ENCODE data around the gene ADRM1.

The ADRM1 gene

DNA sequence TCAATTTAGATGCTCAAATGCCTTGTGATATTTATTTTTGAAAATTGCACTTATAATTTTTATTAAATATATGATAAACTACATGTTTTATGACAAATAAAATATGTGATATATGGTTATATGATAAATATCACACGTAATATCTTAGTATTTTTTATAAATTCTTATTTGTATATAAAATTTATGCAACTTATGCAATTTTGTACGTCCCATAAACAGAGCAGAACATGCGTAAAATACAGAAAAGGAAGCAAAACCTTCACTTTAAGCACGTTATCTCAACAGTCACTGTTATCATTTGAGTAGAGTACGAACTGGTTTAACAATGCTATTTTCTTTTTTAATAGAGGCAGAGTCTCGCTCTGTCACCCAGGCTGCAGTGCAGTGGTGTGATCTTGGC, 15.7 kb upstream of the ADRM1 start:
- Mint-ChIP-seq H3K4me3 (no peak overlapping the region), H3K4me1 (ENCODE audit: low read depth) (peaks cover 2% of the 10 kb centered on the region), H3K27ac (no peak overlapping the region), H3K9me3 (no peaks in the 10 kb centered on the region), H3K27me3 (no peaks in the 10 kb centered on the region), H3K36me3 (ENCODE audit: low read depth) (peaks cover 64% of the 10 kb centered on the region)
- DNase-seq: no peak

GRCh38 chr20:62287759-62288534, 14.8 kb upstream of the ADRM1 start:
- Mint-ChIP-seq H3K4me1 (ENCODE audit: low read depth) (peaks cover 4% of the 10 kb centered on the region), H3K27ac (no peak overlapping the region)

DNA sequence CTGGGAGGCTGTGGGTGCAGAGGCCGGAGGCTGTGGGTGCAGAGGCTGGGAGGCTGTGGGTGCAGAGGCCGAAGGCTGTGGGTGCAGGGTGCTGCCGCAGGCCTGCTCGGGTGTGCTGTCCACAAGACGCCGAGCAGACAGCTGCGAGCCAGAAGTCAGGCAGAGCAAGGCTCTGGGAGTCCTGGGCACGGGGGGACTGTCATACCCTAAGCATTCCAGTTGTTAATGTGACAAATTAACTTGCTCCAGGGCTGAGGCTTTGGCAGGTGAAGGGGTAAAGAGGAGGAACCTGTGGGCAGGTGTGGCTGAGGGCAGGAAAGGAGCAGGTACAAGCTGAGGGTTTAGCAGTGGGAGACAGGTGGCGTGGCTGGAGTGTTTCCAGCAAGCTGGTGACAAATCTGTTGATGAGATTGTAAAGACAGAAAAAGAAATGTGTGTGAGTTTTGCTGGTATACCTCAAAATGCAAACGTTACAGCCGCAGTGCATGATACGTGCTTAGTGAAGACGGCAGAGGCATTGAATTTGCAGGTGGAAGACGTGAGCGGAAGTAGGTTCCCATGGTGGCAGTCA, 14.2 kb upstream of the ADRM1 start:
- Mint-ChIP-seq H3K4me3 (no peak overlapping the region), H3K27me3 (no peaks in the 10 kb centered on the region), H3K27ac (no peak overlapping the region), H3K9me3 (no peaks in the 10 kb centered on the region), H3K36me3 (ENCODE audit: low read depth) (peaks cover 55% of the 10 kb centered on the region), H3K4me1 (ENCODE audit: low read depth) (peaks cover 4% of the 10 kb centered on the region)
- DNase-seq: no peak

More at GRCh38 chr20:62287759-62288534, 14.8 kb upstream of the ADRM1 start:
- Mint-ChIP-seq H3K4me3 (no peak overlapping the region), H3K36me3 (ENCODE audit: low read depth) (peaks cover 59% of the 10 kb centered on the region), H3K9me3 (no peaks in the 10 kb centered on the region), H3K27me3 (no peaks in the 10 kb centered on the region)
- no peak for DNase-seq

- Mint-ChIP-seq H3K36me3 (ENCODE audit: low read depth) (peaks cover 55% of the 10 kb centered on the region), H3K27ac (no peak overlapping the region), H3K9me3 (no peaks in the 10 kb centered on the region), H3K4me3 (no peak overlapping the region), H3K27me3 (no peaks in the 10 kb centered on the region), H3K4me1 (ENCODE audit: low read depth) (peaks cover 4% of the 10 kb centered on the region)
- DNase-seq: no peak
Observed at GRCh38 chr20:62289131-62289530, 13.7 kb upstream of the ADRM1 start.

DNA sequence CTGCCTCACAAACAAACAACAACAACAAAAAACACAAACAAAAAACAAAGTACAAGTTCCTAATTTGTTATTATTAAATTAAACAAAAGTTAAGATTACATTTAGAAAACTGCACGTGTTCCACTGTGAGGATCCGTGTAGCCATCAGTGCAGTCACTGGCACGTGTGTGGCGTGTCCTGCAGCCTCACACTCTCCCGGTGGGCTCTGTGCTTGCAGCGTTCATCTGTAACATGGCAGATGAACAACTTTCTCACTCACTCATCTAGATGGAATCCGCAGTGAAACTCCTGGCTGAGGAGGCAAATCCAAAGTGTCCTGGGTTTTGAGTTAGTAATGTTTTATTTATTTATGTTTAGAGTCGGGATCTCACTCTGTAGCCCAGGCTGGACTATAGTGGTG, 12.9 kb upstream of the ADRM1 start:
- Mint-ChIP-seq H3K9me3 (no peaks in the 10 kb centered on the region), H3K4me3 (no peak overlapping the region), H3K4me1 (ENCODE audit: low read depth) (peaks cover 4% of the 10 kb centered on the region), H3K27ac (no peak overlapping the region), H3K27me3 (no peaks in the 10 kb centered on the region), H3K36me3 (ENCODE audit: low read depth) (peaks cover 54% of the 10 kb centered on the region)
- no peak for DNase-seq

- Mint-ChIP-seq H3K4me3 (no peak overlapping the region), H3K4me1 (ENCODE audit: low read depth) (peaks cover 4% of the 10 kb centered on the region), H3K9me3 (no peaks in the 10 kb centered on the region), H3K27me3 (no peaks in the 10 kb centered on the region), H3K27ac (peak overlapping the region; percentile 74), H3K36me3 (ENCODE audit: low read depth) (peaks cover 52% of the 10 kb centered on the region)
- no peak for DNase-seq
Observed at GRCh38 chr20:62291251-62292066, 11.3 kb upstream of the ADRM1 start.

GRCh38 chr20:62292108-62292507, 10.7 kb upstream of the ADRM1 start:
- DNase-seq: no peak
- peaks cover 4% of the 10 kb centered on the region for H3K4me1 Mint-ChIP-seq (ENCODE audit: low read depth)
- peak overlapping the region; percentile 74 for H3K27ac Mint-ChIP-seq
- H3K36me3 Mint-ChIP-seq (ENCODE audit: low read depth): peaks cover 48% of the 10 kb centered on the region
- no peak overlapping the region for H3K4me3 Mint-ChIP-seq
- no peaks in the 10 kb centered on the region for H3K9me3 Mint-ChIP-seq
- no peaks in the 10 kb centered on the region for H3K27me3 Mint-ChIP-seq

DNA sequence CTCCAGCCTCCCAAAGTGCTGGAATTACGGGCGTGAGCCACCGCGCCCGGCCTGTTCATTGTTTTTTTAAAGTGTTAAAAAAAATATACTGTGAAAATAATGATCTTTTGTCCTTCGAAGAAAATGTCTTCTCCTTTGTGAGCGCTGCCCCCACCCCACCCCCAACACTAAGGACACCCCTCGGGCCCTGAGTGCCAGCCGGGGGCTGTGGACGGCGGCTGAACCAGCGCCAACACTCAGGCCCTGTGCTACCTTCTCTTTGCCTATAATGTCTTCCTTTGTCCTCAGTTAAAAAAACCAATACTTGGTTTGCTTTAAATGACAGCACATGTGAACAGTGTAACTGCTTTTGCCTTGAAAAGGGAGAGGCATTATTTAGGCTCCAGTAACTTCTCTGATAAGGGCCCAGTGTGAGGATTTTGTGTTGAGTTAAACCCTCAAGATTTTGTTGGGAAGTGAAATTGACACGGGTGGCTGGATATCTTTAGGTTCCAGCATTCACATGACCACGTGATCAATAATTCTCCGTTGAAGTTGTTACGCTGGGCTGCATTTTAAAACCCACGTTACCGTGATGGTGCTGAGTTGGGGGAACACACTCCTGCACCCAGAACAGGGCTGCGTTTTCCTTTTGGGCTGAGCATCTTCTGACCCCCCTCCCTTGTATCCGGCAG, 9.5 kb upstream of the ADRM1 start:
- peaks cover 41% of the 10 kb centered on the region for H3K36me3 Mint-ChIP-seq (ENCODE audit: low read depth)
- no peaks in the 10 kb centered on the region for H3K9me3 Mint-ChIP-seq
- peaks cover 4% of the 10 kb centered on the region for H3K4me1 Mint-ChIP-seq (ENCODE audit: low read depth)
- no peak overlapping the region for H3K4me3 Mint-ChIP-seq
- H3K27me3 Mint-ChIP-seq: no peaks in the 10 kb centered on the region
- no peak for DNase-seq
- no peak overlapping the region for H3K27ac Mint-ChIP-seq

DNA sequence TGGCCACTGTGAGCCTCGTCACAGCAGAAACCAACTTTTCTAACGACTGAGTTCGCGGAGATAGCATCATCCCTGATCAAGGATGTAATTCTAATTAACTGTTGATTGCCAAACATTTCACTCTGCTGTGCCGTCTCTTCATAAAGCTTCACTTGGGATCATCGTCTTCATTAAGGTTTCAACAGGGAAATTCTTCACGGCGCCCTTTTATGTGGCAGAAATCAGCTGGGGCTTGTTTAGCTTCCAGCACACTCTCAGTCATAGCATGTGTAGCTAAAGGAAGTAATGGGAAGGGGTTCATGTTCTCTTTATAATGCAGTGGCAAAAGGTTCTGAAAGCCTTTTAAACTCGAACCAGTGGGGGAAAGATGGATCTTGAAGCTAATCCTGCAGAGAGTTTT, 8.9 kb upstream of the ADRM1 start:
- Mint-ChIP-seq H3K4me1 (ENCODE audit: low read depth) (peaks cover 4% of the 10 kb centered on the region), H3K9me3 (no peaks in the 10 kb centered on the region), H3K4me3 (no peak overlapping the region), H3K36me3 (ENCODE audit: low read depth) (peaks cover 41% of the 10 kb centered on the region), H3K27me3 (no peaks in the 10 kb centered on the region), H3K27ac (no peak overlapping the region)
- no peak for DNase-seq

- H3K4me1 Mint-ChIP-seq (ENCODE audit: low read depth): peaks cover 4% of the 10 kb centered on the region
- H3K36me3 Mint-ChIP-seq (ENCODE audit: low read depth): peaks cover 41% of the 10 kb centered on the region
- H3K9me3 Mint-ChIP-seq: no peaks in the 10 kb centered on the region
- DNase-seq: no peak
- no peaks in the 10 kb centered on the region for H3K27me3 Mint-ChIP-seq
- H3K4me3 Mint-ChIP-seq: no peak overlapping the region
- H3K27ac Mint-ChIP-seq: no peak overlapping the region
Observed at GRCh38 chr20:62294516-62294915, 8.3 kb upstream of the ADRM1 start.

GRCh38 chr20:62296724-62297448, 5.9 kb upstream of the ADRM1 start:
- no peak overlapping the region for H3K27ac Mint-ChIP-seq
- H3K4me1 Mint-ChIP-seq (ENCODE audit: low read depth): peaks cover 14% of the 10 kb centered on the region
- H3K4me3 Mint-ChIP-seq: no peak overlapping the region
- H3K9me3 Mint-ChIP-seq: no peaks in the 10 kb centered on the region
- DNase-seq: no peak
- peaks cover 33% of the 10 kb centered on the region for H3K36me3 Mint-ChIP-seq (ENCODE audit: low read depth)
- H3K27me3 Mint-ChIP-seq: no peaks in the 10 kb centered on the region

GRCh38 chr20:62297449-62298227, 5.2 kb upstream of the ADRM1 start:
- H3K4me1 Mint-ChIP-seq (ENCODE audit: low read depth): peaks cover 11% of the 10 kb centered on the region
- no peak for DNase-seq
- H3K27ac Mint-ChIP-seq: no peak overlapping the region
- H3K4me3 Mint-ChIP-seq: no peak overlapping the region
- no peaks in the 10 kb centered on the region for H3K9me3 Mint-ChIP-seq
- peaks cover 27% of the 10 kb centered on the region for H3K36me3 Mint-ChIP-seq (ENCODE audit: low read depth)
- H3K27me3 Mint-ChIP-seq: no peaks in the 10 kb centered on the region

DNA sequence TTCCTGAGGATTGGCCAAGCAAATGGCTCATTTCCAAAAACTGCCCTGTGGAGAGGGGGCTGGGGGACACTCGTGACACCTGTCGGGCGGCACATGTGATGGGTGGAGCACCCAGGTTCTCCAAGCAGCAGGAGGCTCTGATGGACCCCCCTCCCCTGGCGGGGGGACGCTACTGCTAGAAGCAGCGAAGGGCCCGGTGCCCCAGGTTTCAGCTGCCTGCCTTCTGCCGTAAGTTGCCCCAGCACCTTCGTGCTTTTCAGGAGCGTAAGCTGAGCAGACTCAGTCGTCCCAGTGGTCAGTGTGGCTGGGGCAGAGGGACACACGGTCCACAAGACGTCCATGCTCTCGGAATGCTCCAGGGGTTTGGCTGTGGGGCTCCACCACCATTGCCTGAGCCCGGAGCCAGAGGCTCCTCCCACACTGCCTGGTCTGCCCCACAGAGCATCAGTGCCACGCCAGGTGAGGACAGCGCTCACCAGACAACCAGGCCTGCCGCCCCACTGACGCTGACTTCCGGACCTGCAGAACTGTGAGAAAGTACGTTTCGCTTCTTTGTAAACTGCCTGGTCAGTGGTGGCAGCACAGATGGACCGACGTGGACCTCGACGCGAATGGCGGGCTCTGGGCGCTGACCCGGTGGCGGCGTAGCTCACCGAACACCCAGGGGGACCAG, 4.1 kb upstream of the ADRM1 start:
- peaks cover 27% of the 10 kb centered on the region for H3K36me3 Mint-ChIP-seq (ENCODE audit: low read depth)
- no peaks in the 10 kb centered on the region for H3K27me3 Mint-ChIP-seq
- no peak overlapping the region for H3K27ac Mint-ChIP-seq
- peaks cover 11% of the 10 kb centered on the region for H3K4me1 Mint-ChIP-seq (ENCODE audit: low read depth)
- no peaks in the 10 kb centered on the region for H3K9me3 Mint-ChIP-seq
- H3K4me3 Mint-ChIP-seq: no peak overlapping the region
- DNase-seq: no peak
